HepG2 (cell line): ENCODE data around the gene ATG9A. TPM values are rescaled to one million over a fixed set of nuclear protein-coding genes. Genes with fewer than 3 reads are reported as not detected.

Experiments
- ADNP ChIP-seq: sonication (generic); formaldehyde crosslinking; IDR thresholded peaks from 2 replicates; pipeline ENCODE4 v1.4.0; 2020; ENCODE audit warnings: missing genetic modification reagents
- CHD4 ChIP-seq: fragments of 200-600 bp; sonication (generic); IDR thresholded peaks from 2 replicates; pipeline ENCODE4 v1.7.0; 2017; ENCODE audit warnings: mild to moderate bottlenecking, low read length, borderline replicate concordance
- NCOA2 ChIP-seq: sonication (generic); formaldehyde crosslinking; IDR thresholded peaks from 2 replicates; pipeline ENCODE4 v1.8.0; 2022; ENCODE audit warnings: inconsistent platforms
- SIN3A ChIP-seq: IDR thresholded peaks from 2 replicates; pipeline ENCODE4 v1.6.1; 2011; ENCODE audit warnings: low read depth, mild to moderate bottlenecking, control low read depth, low read length, borderline replicate concordance
- TOE1 ChIP-seq: sonication (generic); formaldehyde crosslinking; IDR thresholded peaks from 2 replicates; pipeline ENCODE4 v1.4.0; 2020; ENCODE audit warnings: mild to moderate bottlenecking, missing genetic modification reagents
- ZMYM3 ChIP-seq: sonication (generic); formaldehyde crosslinking; IDR thresholded peaks from 2 replicates; pipeline ENCODE4 v1.5.1; 2020; ENCODE audit warnings: mild to moderate bottlenecking, missing genetic modification reagents
- ZNF160 ChIP-seq: sonication (generic); formaldehyde crosslinking; IDR thresholded peaks from 2 replicates; pipeline ENCODE4 v1.8.0; 2022; ENCODE audit warnings: mild to moderate bottlenecking, inconsistent platforms, missing genetic modification reagents
- ZNF260 ChIP-seq: sonication (generic); formaldehyde crosslinking; IDR thresholded peaks from 2 replicates; pipeline ENCODE4 v1.4.0; 2020; ENCODE audit warnings: missing genetic modification reagents, low read depth, mild to moderate bottlenecking, borderline replicate concordance
- ZNF317 ChIP-seq: sonication (generic); formaldehyde crosslinking; IDR thresholded peaks from 2 replicates; pipeline ENCODE4 v1.5.0; 2020; ENCODE audit warnings: mild to moderate bottlenecking, missing genetic modification reagents
- ZNF33A ChIP-seq: sonication (generic); formaldehyde crosslinking; IDR thresholded peaks from 2 replicates; pipeline ENCODE4 v1.5.1; 2020; ENCODE audit warnings: missing genetic modification reagents, mild to moderate bottlenecking, moderate library complexity, borderline replicate concordance
- ZNF431 ChIP-seq: sonication (generic); formaldehyde crosslinking; IDR thresholded peaks from 2 replicates; pipeline ENCODE4 v1.9.0; 2022; ENCODE audit warnings: missing genetic modification reagents, low read depth, mild to moderate bottlenecking, borderline replicate concordance
- ZNF589 ChIP-seq: sonication (generic); formaldehyde crosslinking; conservative IDR thresholded peaks from 2 replicates; pipeline ENCODE4 v1.8.0; 2022; ENCODE audit warnings: mild to moderate bottlenecking, moderate library complexity, missing genetic modification reagents
- ZNF780A ChIP-seq: sonication (generic); formaldehyde crosslinking; IDR thresholded peaks from 2 replicates; pipeline ENCODE4 v1.8.0; 2022; ENCODE audit warnings: mild to moderate bottlenecking, missing genetic modification reagents, moderate library complexity
- polyA plus RNA-seq, 8 experiments: library from polyadenylated mRNA; depleted of rRNA in 3 of 8; stranded (reverse) in 7 of 8; unstranded in 1 of 8; fragments of >200 nt; fragmentation: Illumina TruSeq in 4 of 8; extraction: Trizol in 4 of 8; gene quantifications; 2 replicates each; pipeline versions ENCODE4 v1.2.1 to v1.2.3, GENCODE V29; 2011 to 2016; ENCODE audit warnings: low read depth in 4 of 8, missing spikeins in 1 of 8, mixed read lengths in 1 of 8; ENCODE audit not compliant: insufficient read depth in 1 of 8
- total RNA-seq, 5 experiments: library from RNA; depleted of rRNA; stranded (reverse); fragments of >200 nt; fragmentation: Illumina TruSeq; extraction: Trizol; gene quantifications; 2 replicates each; pipeline ENCODE4 v1.2.3, GENCODE V29; 2016; ENCODE audit warnings: low read depth in 1 of 5
- TF ChIP-seq, protein P1 (sequence below): sonication (generic); formaldehyde crosslinking; IDR thresholded peaks from 2 replicates; pipeline ENCODE4 v1.4.0; 2020; ENCODE audit warnings: missing genetic modification reagents
- TF ChIP-seq, protein P2 (sequence below): sonication (generic); formaldehyde crosslinking; IDR thresholded peaks from 2 replicates; pipeline ENCODE4 v1.4.0; 2020; ENCODE audit warnings: missing genetic modification reagents
- TF ChIP-seq, protein P3 (sequence below): sonication (generic); formaldehyde crosslinking; IDR thresholded peaks from 2 replicates; pipeline ENCODE4 v1.4.0; 2020; ENCODE audit warnings: missing genetic modification reagents, mild to moderate bottlenecking, borderline replicate concordance
- TF ChIP-seq, protein P4 (sequence below): sonication (generic); formaldehyde crosslinking; IDR thresholded peaks from 2 replicates; pipeline ENCODE4 v1.5.0; 2020; ENCODE audit warnings: mild to moderate bottlenecking, missing genetic modification reagents, borderline replicate concordance
- TF ChIP-seq, protein P5 (sequence below): sonication (generic); formaldehyde crosslinking; IDR thresholded peaks from 2 replicates; pipeline ENCODE4 v1.5.0; 2020; ENCODE audit warnings: missing genetic modification reagents, mild to moderate bottlenecking, borderline replicate concordance

Gene ATG9A
- total and polyA plus RNA-seq, 2 of the 13 experiments (the other 11 are each of a cell fraction or from before 2014, with no cell fraction given) = 35.0 to 131 TPM

DNA sequence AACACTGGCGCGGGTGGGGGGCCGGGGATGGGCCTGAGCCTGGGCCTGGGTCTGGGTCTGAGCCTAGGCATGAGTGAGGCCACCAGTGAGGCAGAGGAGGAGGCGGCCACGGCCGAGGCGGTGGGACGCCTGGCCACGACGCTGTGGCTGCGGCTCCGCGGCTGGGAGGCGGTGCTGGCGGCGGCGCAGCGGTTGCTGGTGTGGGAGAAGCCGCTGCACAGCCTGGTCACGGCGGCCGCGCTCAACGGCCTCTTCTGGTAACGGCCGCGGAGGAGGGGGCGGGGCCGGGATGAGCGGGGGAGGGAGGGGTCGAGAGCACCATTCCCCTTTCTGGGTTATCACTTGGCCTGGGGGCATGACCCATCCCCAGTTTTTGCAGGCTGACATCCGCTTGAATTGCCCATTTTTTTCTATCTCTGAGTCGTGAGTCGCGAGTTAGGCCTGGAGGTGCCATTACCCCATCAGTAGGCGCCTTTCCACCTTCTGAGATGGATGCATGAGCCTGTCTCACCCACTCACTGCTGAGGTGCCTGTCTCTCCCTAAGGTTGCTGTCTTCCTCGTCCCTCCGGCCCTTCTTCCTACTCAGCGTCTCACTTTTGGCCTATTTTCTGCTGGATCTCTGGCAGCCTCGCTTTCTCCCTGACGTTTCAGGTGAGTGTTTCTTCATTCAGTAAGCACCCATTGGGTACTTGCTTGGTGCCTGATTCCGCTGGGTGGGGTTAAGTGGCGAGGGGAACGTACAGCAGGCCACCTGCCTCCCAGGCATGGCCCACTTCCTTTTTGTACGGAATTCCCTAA lies 50.9 kb downstream of the ATG9A start (continued):
- TF ChIP-seq, protein P1, sequence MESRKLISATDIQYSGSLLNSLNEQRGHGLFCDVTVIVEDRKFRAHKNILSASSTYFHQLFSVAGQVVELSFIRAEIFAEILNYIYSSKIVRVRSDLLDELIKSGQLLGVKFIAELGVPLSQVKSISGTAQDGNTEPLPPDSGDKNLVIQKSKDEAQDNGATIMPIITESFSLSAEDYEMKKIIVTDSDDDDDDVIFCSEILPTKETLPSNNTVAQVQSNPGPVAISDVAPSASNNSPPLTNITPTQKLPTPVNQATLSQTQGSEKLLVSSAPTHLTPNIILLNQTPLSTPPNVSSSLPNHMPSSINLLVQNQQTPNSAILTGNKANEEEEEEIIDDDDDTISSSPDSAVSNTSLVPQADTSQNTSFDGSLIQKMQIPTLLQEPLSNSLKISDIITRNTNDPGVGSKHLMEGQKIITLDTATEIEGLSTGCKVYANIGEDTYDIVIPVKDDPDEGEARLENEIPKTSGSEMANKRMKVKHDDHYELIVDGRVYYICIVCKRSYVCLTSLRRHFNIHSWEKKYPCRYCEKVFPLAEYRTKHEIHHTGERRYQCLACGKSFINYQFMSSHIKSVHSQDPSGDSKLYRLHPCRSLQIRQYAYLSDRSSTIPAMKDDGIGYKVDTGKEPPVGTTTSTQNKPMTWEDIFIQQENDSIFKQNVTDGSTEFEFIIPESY (CRISPR knock-in tag) = no peak
- TF ChIP-seq, protein P2, sequence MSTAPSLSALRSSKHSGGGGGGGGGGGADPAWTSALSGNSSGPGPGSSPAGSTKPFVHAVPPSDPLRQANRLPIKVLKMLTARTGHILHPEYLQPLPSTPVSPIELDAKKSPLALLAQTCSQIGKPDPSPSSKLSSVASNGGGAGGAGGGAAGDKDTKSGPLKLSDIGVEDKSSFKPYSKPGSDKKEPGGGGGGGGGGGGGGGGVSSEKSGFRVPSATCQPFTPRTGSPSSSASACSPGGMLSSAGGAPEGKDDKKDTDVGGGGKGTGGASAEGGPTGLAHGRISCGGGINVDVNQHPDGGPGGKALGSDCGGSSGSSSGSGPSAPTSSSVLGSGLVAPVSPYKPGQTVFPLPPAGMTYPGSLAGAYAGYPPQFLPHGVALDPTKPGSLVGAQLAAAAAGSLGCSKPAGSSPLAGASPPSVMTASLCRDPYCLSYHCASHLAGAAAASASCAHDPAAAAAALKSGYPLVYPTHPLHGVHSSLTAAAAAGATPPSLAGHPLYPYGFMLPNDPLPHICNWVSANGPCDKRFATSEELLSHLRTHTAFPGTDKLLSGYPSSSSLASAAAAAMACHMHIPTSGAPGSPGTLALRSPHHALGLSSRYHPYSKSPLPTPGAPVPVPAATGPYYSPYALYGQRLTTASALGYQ (CRISPR knock-in tag) = no peak
- TF ChIP-seq CHD4 (no peak), NCOA2 (CRISPR knock-in tag) (no peak), ZNF33A (CRISPR knock-in tag) (no peak), ZNF589 (CRISPR knock-in tag) (no peak), ZNF317 (CRISPR knock-in tag) (no peak), SIN3A (no peak), ZNF431 (0 out of 2 replicates have a peak, but pooled peaks have one; percentile 34), ZMYM3 (CRISPR knock-in tag) (no peak), ADNP (no peak), ZNF260 (CRISPR knock-in tag) (no peak), TOE1 (CRISPR knock-in tag) (no peak), ZNF160 (no peak), ZNF780A (CRISPR knock-in tag) (no peak)
- TF ChIP-seq, protein P3, sequence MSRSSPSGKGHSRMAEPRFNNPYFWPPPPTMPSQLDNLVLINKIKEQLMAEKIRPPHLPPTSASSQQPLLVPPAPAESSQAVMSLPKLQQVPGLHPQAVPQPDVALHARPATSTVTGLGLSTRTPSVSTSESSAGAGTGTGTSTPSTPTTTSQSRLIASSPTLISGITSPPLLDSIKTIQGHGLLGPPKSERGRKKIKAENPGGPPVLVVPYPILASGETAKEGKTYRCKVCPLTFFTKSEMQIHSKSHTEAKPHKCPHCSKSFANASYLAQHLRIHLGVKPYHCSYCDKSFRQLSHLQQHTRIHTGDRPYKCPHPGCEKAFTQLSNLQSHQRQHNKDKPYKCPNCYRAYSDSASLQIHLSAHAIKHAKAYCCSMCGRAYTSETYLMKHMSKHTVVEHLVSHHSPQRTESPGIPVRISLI (CRISPR knock-in tag) = 0 out of 2 replicates have a peak, but pooled peaks have one; percentile 8
- TF ChIP-seq, protein P4, sequence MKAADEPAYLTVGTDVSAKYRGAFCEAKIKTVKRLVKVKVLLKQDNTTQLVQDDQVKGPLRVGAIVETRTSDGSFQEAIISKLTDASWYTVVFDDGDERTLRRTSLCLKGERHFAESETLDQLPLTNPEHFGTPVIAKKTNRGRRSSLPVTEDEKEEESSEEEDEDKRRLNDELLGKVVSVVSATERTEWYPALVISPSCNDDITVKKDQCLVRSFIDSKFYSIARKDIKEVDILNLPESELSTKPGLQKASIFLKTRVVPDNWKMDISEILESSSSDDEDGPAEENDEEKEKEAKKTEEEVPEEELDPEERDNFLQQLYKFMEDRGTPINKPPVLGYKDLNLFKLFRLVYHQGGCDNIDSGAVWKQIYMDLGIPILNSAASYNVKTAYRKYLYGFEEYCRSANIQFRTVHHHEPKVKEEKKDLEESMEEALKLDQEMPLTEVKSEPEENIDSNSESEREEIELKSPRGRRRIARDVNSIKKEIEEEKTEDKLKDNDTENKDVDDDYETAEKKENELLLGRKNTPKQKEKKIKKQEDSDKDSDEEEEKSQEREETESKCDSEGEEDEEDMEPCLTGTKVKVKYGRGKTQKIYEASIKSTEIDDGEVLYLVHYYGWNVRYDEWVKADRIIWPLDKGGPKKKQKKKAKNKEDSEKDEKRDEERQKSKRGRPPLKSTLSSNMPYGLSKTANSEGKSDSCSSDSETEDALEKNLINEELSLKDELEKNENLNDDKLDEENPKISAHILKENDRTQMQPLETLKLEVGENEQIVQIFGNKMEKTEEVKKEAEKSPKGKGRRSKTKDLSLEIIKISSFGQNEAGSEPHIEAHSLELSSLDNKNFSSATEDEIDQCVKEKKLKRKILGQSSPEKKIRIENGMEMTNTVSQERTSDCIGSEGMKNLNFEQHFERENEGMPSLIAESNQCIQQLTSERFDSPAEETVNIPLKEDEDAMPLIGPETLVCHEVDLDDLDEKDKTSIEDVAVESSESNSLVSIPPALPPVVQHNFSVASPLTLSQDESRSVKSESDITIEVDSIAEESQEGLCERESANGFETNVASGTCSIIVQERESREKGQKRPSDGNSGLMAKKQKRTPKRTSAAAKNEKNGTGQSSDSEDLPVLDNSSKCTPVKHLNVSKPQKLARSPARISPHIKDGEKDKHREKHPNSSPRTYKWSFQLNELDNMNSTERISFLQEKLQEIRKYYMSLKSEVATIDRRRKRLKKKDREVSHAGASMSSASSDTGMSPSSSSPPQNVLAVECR (CRISPR knock-in tag) = peak; percentile 61; the same call in 1 of the 2 replicates
- TF ChIP-seq, protein P5, sequence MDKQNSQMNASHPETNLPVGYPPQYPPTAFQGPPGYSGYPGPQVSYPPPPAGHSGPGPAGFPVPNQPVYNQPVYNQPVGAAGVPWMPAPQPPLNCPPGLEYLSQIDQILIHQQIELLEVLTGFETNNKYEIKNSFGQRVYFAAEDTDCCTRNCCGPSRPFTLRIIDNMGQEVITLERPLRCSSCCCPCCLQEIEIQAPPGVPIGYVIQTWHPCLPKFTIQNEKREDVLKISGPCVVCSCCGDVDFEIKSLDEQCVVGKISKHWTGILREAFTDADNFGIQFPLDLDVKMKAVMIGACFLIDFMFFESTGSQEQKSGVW = no peak
